NCI-H2196 (cell line): ENCODE results near the gene IFITM5.
"Not testable (repeated sequence)": the region's sequence is repeated elsewhere in the genome, so short reads cannot be mapped to it uniquely, and the experiment has no call there.

ENCODE experiments used
- DNase-seq: peaks from one replicate; lab custom pipeline; 2025; ENCODE audit not compliant: unreplicated experiment; lab: John Stamatoyannopoulos, UW

IFITM5 gene

GRCh38 chr11:268716-269145 lies 30.6 kb downstream of the IFITM5 start:
- DNase-seq, result not testable (repeated sequence)

- no peak for DNase-seq
Observed at GRCh38 chr11:267491-267994, 31.8 kb downstream of the IFITM5 start.

GRCh38 chr11:266676-267439 lies 32.5 kb downstream of the IFITM5 start:
- DNase-seq, result no peak

GRCh38 chr11:261624-262023 lies 37.7 kb downstream of the IFITM5 start:
- no peak for DNase-seq

- DNase-seq, result no peak
Observed at GRCh38 chr11:259413-259812, 39.9 kb downstream of the IFITM5 start.

GRCh38 chr11:257766-258493 lies 41.4 kb downstream of the IFITM5 start:
- no peak for DNase-seq

- DNase-seq, result no peak
Observed at GRCh38 chr11:256952-257737, 42.2 kb downstream of the IFITM5 start.

GRCh38 chr11:255816-256215 lies 43.5 kb downstream of the IFITM5 start:
- DNase-seq, result no peak

GRCh38 chr11:255176-255575 lies 44.1 kb downstream of the IFITM5 start:
- no peak for DNase-seq

- DNase-seq, result no peak
Observed at GRCh38 chr11:253886-254270, 45.4 kb downstream of the IFITM5 start.

- no peak for DNase-seq
Observed at GRCh38 chr11:253160-253885, 46.0 kb downstream of the IFITM5 start.

GRCh38 chr11:252666-253065 lies 46.7 kb downstream of the IFITM5 start:
- DNase-seq, result no peak

GRCh38 chr11:251550-251949 lies 47.8 kb downstream of the IFITM5 start:
- no peak for DNase-seq

- DNase-seq, result peak; percentile 38
Observed at GRCh38 chr11:250740-251299, 48.5 kb downstream of the IFITM5 start.

- no peak for DNase-seq
Observed at GRCh38 chr11:250274-250673, 49.1 kb downstream of the IFITM5 start.

- no peak for DNase-seq
Observed at GRCh38 chr11:249062-249461, 50.3 kb downstream of the IFITM5 start.
